Left ventricle myocardium superior (tissue), 1 donor: ENCODE measurements around the gene CCDC15. TPM values are rescaled to one million over a fixed set of nuclear protein-coding genes. Genes with fewer than 3 reads are reported as not detected.

ENCODE experiments used
- ATAC-seq: fragments of 200-7000 bp; cut with Tn5 transposase; one replicate; pipeline ENCODE4 v1.9.1; 2020; ENCODE audit warnings: mild to moderate bottlenecking, moderate library complexity
- DNase-seq: peaks from one replicate; pipeline ENCODE4 v3.0.0-alpha.2; 2020
- intact Hi-C: fragments of 100-400 bp; cut with micrococcal nuclease; formaldehyde crosslinking; loops from one replicate; pipeline ENCODE4 v1.11.0; 2022
- total RNA-seq: library from RNA; stranded (reverse); fragmentation: NEBNext Ultra II Directional; extraction: Animal tissue kit (Norgen Biotek cat#: 25700); gene quantifications from one replicate; pipeline ENCODE4 v1.2.1, GENCODE V29; 2021
- donor health status: DM: no; HTN: yes; CAD: no; lungs with severe emphysema.

Gene CCDC15
- total RNA-seq, 1 donor from 2014 or later: 0.25 TPM

GRCh38 chr11:125076378-125076945, 122.5 kb downstream of the CCDC15 start:
- no peak for ATAC-seq
- no peak for DNase-seq
- intact Hi-C loops: no loop called here

GRCh38 chr11:125078016-125078415, 124.0 kb downstream of the CCDC15 start:
- DNase-seq (no peak), ATAC-seq (no peak)
- intact Hi-C loops: no loop called here

GRCh38 chr11:125078516-125079140, 124.6 kb downstream of the CCDC15 start:
- DNase-seq (no peak), ATAC-seq (no peak)
- intact Hi-C loops: no loop called here

- ATAC-seq (no peak), DNase-seq (no peak)
- intact Hi-C loops: no loop called here
Measured at GRCh38 chr11:125079151-125079877, 125.3 kb downstream of the CCDC15 start.

GRCh38 chr11:125079878-125080530, 126.0 kb downstream of the CCDC15 start:
- ATAC-seq: no peak
- intact Hi-C loops: no loop called here
- no peak for DNase-seq

GRCh38 chr11:125080531-125080911, 126.5 kb downstream of the CCDC15 start:
- DNase-seq: no peak
- intact Hi-C loops: no loop called here
- ATAC-seq: no peak

- DNase-seq (no peak), ATAC-seq (no peak)
- intact Hi-C loops: no loop called here
Measured at GRCh38 chr11:125081098-125081798, 127.2 kb downstream of the CCDC15 start.

GRCh38 chr11:125082040-125082439, 128.0 kb downstream of the CCDC15 start:
- ATAC-seq: no peak
- DNase-seq: no peak
- intact Hi-C loops: no loop called here

- DNase-seq (no peak), ATAC-seq (no peak)
- intact Hi-C loops: no loop called here
Measured at GRCh38 chr11:125082611-125083311, 128.8 kb downstream of the CCDC15 start.

- no peak for DNase-seq
- ATAC-seq: no peak
- intact Hi-C loops: no loop called here
Measured at GRCh38 chr11:125083312-125084056, 129.5 kb downstream of the CCDC15 start.

GRCh38 chr11:125084057-125084416, 130.0 kb downstream of the CCDC15 start:
- intact Hi-C loops: no loop called here
- no peak for DNase-seq
- ATAC-seq: no peak

GRCh38 chr11:125084761-125085231, 130.8 kb downstream of the CCDC15 start:
- DNase-seq (no peak), ATAC-seq (no peak)
- intact Hi-C loops: no loop called here

GRCh38 chr11:125085301-125086081, 131.5 kb downstream of the CCDC15 start:
- ATAC-seq (no peak), DNase-seq (no peak)
- intact Hi-C loops: no loop called here

GRCh38 chr11:125086633-125087296, 132.8 kb downstream of the CCDC15 start:
- no peak for ATAC-seq
- intact Hi-C loops: no loop called here
- no peak for DNase-seq

GRCh38 chr11:125088123-125088522, 134.1 kb downstream of the CCDC15 start:
- ATAC-seq (no peak), DNase-seq (no peak)
- intact Hi-C loops: no loop called here

GRCh38 chr11:125088576-125089455, 134.8 kb downstream of the CCDC15 start:
- ATAC-seq (no peak), DNase-seq (no peak)
- intact Hi-C loops: no loop called here
